HT1080 (cell line): Measurements from ENCODE around the gene KCNK3. TPM values are rescaled to one million over a fixed set of nuclear protein-coding genes. Genes with fewer than 3 reads are reported as not detected.
A peak's percentile ranks its signal among the peaks of the same experiment; 100 is the strongest.
"Not testable (repeated sequence)": the region's sequence is repeated elsewhere in the genome, so short reads cannot be mapped to it uniquely, and the experiment has no call there.

ENCODE experiments used
- DNase-seq: peaks from one replicate; pipeline ENCODE4 v3.0.0-alpha.2; 2015; ENCODE audit warnings: low read depth
- total RNA-seq: library from RNA; depleted of rRNA; stranded (reverse); fragments of >200 nt; shearing (Covaris generic); gene quantifications from 2 replicates; pipeline ENCODE4 v1.2.3, GENCODE V29; 2014

The KCNK3 gene
- total RNA-seq, 1 experiment from 2014 or later: not detected

DNA sequence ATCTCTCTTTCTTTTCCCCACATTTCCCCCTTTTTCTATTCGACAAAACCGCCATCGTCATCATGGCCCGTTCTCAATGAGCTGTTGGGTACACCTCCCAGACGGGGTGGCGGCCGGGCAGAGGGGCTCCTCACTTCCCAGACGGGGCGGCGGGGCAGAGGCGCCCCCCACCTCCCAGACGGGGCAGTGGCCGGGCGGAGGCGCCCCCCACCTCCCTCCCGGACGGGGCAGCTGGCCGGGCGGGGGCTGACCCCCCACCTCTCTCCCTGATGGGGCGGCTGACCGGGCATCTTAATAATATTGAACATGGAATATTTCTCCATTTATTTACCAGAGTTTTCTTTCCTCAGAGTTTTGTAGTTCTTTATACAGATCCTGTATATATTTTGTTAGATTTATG, 27.2 kb upstream of the KCNK3 start:
- not testable (repeated sequence) for DNase-seq

DNA sequence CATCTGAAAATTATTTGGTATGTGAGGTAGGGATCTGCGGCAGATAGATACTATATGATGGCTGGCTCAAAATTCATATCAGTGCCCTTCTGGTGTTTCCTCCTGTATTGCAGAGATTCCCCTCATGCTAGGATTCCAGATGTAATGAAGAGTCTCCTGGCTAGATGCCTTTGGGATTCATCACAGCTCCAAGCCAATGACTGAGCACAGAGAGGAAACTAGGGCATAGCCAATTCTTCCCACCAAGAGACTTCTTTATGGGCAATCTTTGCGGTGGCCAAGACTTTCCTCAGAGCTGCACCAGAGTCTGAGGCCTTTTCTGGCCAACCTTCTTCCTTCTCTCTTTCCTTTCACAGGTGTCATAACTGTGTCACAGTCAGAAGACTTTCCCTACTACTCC, 25.9 kb upstream of the KCNK3 start:
- no peak for DNase-seq

DNA sequence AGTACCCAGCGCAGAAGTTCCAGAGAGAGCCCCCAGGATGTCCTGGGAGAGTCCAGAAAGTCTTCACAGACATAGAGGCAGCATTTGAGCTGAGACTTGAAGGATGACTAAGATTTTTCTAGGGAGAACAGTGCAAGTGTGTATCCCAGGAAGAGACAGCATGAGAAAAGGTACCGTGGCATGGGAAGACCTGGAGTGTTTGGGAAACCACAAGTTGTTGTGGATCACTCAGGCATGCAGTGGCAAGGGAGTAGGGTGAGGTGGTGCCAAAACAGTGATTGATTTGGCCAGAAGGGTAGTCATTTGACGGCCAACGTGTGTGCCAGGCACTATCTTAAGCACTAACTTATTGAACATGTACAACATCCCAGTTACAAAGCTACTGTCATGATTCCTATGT, 24.5 kb upstream of the KCNK3 start:
- no peak for DNase-seq

DNA sequence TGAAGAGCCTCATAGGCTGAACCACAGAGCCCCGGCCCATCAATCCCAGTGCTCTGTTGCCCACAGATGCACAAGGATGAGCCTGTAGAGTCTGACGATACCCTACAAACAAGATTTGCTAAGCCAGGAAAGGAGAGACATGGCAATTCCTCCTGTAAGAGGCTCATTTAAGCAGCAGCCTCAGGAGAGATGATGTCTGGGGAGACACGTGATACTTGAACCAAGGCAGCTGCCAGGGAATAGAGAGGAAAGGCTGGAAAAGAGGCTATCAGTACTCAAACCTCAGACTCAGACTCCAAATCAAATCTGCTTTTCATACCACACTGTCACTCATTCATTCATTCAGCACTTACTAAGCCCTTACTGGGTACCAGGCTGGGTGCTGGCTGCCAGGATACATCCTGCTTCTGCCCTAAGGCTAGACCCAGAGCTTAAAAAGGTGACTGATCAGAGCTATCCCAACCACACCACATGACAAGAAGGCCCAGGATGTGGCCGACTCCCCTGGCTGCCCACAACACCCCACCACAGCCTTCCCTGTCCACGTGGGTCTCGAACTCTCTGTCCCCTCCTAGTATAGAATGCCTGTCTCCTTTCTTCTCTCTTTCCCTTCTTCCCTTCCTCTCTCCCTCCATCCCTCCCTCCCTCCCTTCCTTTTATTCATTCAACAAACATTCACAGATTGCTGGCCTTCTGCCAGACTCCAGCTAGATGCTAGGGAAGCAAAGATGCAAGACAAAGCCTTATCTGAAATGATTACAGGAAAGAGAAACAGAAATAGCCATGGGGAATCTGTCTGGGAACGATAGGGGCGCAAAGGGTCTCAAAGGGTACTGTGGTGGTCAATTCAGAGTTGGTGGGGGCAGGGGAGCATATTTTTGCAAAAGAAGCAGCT, 23.4 kb upstream of the KCNK3 start:
- no peak for DNase-seq

DNA sequence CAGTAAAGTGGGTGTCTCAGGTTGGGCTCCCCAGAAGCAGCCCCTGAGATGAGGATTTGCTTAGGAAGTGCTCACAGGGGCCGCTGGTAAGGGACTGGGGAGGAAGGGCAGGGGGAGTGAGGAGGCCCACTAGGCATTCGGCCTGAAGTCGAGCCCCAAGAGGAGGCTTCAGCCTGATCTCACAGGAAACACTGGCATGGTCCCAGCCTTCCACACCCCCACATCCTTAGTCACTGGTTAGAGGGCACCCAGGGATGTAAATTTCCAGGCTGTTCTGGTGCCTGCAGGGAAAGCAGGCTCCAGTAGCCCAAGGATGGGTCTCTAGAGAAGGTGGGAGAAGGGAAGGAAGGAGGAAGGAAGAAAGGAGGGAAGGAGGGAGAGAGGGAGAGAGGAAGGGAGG, 22.4 kb upstream of the KCNK3 start:
- DNase-seq: peak; percentile 8

DNA sequence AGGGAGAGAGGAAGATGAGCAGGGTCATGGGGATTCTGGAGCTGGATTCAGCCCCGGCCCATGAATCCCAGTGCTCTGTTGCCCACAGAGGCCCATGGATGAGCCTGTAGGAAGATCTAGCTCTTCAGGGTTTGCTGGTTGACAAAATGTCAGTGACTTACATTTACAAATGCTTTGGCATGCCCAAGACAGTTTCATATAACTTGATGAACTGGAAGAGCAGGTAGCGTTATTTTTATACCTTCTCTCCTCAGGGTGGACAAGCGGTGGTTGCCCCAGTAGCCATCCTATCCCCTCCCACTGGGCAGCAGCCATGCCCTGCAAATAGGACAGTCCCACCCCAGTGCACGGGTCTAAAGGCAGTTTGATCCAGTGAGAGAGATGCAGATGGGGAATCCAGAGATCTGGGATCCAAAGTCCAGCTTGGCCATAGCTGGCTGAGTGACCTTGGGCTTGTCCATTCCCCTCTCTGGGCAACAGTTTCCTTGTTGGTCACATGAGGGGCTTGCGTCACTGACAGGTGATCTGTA, 21.5 kb upstream of the KCNK3 start:
- no peak for DNase-seq

DNA sequence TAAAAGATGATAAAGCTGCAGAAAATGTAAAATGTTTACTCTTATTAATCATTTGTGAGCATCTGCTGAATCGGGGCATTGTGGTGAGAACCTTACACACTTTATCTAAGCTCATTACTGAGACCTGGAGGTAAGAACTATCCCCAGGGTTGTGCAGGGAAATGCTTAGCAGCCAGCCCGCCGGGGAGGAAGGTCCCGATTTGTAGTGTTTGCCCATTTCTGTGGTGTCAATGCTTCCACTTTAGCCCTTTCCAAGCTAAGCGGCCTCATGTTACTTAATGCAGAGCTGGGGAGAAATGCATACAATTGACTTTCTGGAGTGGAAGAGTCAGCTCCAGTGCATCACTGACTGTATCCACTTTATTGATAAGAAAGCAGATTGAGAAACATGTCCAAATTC, 20.8 kb upstream of the KCNK3 start:
- no peak for DNase-seq

DNA sequence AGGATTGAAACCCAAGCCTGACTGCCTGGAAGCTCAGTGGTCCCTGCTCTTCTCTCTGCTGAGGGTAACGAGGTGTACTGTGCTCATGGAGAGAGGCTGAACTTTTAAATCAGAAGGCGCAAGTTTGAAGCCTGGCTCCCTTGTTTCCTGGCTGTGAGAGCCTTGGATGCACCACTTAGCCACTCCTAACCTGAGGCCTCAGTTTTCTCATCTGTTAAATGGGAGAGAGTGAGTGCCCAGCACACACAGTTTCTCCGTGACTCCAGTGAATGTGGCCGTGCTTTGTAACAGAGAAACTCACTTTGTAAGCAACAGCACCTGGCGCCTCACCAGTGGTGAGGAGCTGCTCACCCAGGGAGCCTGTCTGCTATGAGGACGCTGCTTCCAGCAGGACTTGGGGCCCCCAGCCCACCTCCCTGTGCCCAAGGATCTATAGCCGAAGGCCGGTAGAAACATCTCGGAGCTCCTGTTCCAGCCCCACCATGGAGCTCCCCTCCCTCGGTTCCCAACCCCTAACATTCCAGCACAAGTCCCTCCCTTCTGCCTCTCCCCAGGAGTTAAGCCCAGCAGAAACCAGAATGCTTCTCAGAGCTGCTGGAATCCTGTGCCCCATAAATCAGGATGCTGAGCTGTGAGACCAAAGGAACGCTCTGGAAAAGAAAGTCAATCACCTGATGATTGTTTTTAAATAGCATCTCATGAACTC, 20.3 kb upstream of the KCNK3 start:
- no peak for DNase-seq

DNA sequence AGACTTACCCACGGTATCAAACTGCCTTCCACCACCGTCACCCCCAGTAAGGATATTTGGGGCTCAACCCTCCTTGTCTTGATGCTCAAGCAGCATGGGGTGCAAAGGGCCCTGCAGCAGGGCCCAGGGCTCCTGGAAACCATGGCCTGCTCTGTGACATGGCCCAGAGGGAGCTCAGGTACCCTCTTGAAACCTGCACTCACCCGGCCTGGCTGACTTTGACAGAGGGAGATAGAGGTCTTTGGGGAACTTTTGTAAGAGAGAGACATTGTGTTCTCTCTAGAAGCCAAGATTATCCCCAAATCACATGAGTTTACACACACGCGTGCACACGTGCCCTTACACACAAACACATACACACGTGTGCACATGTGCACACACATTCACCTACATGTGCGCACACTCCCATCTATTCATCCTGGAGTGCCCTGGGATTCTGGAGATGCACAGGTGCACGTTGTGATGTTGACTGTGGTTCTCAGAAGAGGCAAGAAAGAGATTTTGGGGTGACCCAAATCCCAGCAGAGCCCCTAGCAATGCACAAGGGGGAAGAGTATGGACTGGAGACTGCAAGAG, 19.6 kb upstream of the KCNK3 start:
- DNase-seq: no peak

DNA sequence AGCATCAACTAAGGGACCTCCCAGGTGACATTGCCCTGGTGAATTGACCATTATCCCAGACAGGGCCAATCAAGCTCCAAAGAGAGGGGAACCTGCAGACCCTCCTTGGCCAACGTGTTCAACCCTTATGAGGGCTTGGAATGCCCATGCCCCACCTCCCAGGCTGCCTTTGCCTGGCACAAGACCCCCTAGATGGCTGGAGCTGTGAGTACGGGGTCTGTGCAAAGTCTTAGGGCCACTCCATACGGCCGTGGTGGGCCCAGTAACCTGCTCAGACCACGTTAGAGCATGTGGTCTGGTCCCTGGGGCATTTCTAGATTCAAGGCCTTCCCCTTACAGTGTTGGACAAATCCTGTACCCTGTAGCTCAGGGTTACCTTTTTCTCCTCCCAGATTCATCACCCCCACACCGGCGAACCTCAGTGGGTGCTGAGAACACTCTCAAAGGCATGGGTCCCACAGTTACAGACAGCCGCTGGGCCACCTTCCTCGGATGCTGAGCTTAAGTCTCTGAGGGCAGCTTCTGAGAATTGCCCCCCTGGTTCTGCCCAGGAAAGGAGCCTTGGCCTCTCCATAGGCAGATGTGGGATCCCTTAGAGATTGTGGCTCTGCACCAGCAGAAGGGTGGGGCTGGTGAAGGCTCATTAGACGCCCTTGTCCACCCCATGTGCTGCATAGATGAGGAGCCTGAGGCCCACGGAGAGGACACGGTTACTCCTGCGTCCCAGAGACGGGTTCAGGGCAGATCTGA, 18.3 kb upstream of the KCNK3 start:
- no peak for DNase-seq

DNA sequence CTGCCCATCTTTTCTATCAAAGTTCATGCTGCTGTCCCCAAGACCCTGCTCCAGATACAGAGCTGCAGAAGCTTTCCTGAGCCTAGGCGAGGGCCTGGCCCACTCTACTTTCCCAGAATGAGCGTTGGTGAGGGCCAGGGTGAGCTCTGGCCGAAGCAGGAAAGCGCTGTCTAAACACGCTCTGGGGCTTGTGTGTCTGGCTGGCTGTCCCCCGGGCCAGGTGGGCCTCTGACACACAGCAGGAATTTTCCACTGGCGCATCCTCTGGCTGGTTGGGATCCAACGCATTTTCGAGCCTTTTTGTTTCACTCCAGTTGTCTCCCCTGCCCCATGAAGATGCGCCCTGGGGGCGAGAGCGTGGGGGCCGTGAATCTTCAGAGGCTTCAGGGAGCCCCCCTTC, 17.8 kb upstream of the KCNK3 start:
- DNase-seq: no peak

DNA sequence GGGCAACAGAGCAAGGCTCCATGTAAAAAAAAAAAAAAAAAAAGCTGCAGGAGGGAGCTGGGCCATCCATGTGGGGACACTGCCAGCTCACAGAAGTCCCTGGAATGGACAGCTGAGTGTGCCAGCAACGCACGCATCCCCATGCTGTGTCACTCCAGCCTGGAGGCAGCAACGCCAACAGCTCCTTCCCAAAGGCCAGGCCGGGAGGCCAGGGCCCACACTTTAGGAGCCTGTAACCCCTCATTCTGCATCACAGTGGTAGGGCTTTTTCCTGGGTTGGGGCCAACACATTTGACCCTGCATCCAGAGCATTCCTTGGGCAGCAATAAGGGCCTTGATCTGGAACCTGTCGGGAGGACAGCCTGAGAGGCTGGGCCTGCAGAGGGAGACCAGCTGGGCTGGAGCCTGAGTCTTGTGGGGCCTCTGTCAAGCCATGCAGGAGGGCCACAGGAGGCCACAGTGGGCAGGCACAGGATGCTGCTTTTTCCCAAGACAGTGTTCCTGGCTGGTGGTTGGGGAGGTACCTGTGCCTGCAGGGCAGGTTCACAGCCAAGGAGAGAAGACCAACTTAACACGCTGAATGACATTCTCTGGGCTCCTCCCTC, 16.8 kb upstream of the KCNK3 start:
- no peak for DNase-seq

DNA sequence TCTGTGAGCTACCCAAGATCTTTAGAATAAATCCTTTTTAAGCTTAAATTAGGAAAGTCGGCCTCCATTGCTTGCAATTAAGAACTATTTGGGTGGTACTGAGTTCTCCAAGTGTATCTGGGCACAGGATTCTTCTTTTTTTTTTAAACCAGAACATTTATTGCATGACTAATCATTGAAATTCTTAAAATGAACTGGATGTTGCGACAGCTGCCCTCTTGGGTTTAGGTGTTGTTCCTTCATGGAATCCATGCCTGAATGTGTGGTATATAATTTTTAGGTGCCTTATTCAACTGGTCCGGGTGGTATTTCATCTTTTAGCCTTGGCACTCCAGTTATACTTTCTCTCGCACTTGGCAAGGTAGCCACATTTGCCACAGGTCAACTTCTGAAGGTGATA, 14.5 kb upstream of the KCNK3 start:
- no peak for DNase-seq

DNA sequence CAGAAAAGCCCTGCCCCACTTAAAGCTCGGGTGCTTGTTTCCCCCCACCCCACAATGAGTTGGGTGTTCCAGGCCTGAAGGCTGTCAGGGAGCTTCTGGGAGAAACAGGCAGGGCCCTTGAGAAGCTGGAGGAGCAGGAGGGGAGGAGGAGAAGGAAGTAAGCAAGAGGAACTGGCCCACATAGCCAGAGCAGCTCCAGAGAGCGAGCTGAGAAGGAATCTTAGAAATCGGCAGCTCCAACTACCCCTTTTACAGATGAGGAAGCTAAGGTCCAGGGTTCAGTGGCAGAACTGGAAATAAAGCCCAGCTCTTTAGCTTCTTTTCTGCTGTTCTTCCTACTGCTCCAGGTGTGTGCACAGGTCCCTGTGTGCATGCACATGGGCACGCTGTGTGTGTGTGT, 12.7 kb upstream of the KCNK3 start:
- DNase-seq: no peak

DNA sequence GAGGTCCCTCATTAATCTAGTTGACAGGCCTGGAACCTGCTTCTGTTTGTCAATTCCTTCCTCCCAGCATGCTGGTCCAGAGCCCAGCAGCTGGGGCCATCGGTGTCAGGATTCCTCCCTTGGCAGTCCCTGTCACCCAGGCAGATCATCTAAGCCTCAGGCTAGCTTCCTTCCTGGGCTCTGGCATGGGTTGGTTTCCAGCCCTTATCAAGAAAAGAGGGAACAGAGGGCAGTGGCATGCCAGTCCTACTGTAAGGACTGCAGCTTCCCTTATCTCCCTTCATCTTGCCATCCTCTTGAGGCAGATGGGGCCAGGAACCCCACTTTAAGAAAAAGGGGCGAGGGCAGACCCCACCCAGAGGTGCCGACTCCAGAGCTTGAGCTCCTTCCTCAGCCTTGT, 10.9 kb upstream of the KCNK3 start:
- DNase-seq: no peak

DNA sequence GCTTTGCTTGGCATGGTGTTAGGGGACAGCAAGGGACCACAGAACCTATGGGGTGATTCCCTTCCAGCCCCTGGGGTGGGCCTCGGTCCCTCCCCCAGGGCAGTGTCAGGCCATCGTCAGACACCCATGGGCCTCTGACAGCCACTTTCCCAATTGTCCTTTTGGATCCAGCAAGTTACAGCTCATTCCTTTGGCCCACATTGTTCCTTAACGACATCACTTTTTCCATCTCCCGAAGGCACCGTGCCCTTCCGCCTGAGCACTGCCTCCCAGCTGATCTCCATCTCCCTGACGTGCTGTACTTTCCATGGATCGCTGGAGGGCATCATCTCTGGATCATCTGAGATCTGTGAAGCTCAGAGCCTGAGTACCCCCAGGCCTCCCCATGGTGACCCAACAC, 10.4 kb upstream of the KCNK3 start:
- DNase-seq: no peak

DNA sequence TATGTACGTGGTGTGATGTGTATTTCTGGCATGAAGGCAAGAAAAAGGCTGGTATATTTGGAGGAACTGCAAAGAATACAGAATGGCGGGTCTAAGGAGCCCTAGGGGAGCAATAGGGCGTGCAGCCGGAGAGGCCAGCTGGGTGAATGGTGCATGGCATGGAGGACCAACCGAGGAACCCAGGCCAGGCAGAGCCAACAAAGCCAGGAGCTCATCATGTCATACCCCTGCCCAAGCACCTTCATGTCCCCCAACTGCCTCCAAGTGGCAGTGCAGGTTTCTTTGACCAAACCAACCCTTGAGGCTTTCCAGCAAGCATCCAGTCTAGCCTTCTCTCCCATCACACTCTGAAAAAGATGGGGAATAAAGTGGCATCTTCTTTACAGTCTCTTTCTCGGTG, 8.9 kb upstream of the KCNK3 start:
- DNase-seq: no peak

DNA sequence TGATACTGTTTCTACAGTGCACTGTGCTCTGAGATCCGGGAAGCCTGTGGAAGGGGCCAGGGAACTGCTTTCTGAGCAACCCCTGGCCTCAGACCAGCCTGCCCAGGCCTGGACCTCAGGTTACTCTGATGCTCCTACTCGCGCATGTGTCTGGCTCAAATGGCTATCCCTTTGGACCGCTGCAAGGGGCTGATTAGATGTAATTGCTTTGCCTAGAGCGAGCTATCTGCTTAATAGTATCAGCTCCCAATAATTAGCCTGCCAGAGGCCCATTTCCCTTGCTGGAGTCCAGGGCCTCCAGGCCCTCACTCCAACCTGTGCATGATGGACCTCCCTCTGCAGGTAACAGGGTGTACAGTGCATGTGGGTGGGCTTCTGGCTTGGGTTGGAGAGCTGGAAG, 7.2 kb upstream of the KCNK3 start:
- no peak for DNase-seq

DNA sequence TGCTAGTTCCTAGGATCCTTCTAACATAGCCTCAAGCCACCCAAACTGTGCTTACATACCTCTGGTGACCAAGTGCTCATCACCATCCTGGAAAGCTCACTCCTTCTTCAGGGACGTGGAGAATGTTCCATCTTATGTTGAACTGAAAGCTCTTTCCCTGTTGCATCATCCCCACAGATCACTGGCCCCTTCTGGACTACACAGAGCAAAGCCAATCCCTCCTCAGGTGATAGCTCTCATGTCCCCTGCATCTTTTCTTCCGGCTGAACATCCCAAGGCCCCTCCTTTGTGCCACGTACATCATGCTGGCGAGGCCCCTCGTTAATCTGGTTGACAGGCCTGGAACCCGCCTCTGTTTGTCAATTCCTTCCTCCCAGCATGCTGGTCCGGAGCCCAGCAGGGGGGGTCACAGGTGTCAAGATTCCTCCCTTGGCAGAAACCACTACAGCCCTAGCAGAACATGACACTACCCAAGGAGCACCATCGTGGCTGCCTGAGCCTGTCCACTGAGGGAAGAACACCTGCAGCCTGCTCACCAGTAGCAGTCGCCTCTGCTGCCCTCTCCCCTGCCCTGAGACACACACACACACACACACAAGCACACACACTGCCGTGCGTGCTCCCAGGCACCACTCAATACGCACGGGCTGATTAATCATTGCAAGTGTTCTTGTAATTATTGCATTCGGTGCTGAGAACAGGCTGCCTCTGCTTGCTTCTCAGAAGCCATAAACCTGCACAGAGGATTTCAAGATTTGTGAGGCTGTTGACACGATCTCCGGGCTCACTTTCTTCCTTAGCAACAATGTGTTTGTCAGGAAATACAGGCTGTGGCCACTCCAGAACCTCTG, 6.3 kb upstream of the KCNK3 start:
- DNase-seq: no peak

DNA sequence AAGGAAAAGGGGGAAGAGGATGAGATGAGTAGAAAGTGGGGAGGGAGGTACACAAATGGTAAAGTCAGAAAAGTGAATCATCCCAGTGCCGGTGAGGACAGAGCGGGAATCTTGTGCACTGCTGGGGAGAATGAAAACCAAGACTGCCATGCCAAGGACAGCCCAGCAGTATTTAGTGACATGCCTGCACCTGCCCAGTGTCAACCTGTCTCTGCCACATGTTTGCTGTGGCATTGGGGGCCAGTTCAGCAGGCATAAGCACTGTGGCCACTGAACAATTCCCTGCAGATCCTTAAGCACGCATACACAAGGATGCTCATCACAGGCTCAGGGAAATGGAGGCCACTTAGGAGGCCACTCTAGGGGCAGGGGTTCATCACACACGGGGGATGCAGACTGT, 5.2 kb upstream of the KCNK3 start:
- no peak for DNase-seq
